Measurements from ENCODE around the gene GABRA5. TPM values are rescaled to one million over a fixed set of nuclear protein-coding genes. Genes with fewer than 3 reads are reported as not detected.

Gene GABRA5
- total and polyA plus RNA-seq, 2 donors (not counting 1 experiment from before 2014, with no cell fraction given), result 0.23 TPM; not detected in 1

- H3K79me2 ChIP-seq (ENCODE audit: control insufficient read depth, insufficient read depth, low read length), result no peaks in the 10 kb centered on the region
- H3K4me1 ChIP-seq (ENCODE audit: control insufficient read depth, extremely low read depth, insufficient read depth, low read length), result no peaks in the 10 kb centered on the region
- no peaks in the 10 kb centered on the region for H3K9me3 ChIP-seq (ENCODE audit: control insufficient read depth, insufficient read depth, low read depth, low read length)
- H3K27me3 ChIP-seq (ENCODE audit: control insufficient read depth, insufficient read depth, low read length), result no peaks in the 10 kb centered on the region
- H4K20me1 ChIP-seq (ENCODE audit: control insufficient read depth, extremely low read depth, insufficient read depth, low read length), result no peaks in the 10 kb centered on the region
- no peaks in the 10 kb centered on the region for H3K36me3 ChIP-seq (ENCODE audit: control insufficient read depth, insufficient read depth, low read length)
- no peak overlapping the region for H3K4me2 ChIP-seq (ENCODE audit: extremely low read depth, insufficient read depth, low read length)
- H2AFZ ChIP-seq (ENCODE audit: low read length), result no peak overlapping the region
- DNase-seq (ENCODE audit: low read depth in 2 of 2), result no peak
- no peak overlapping the region for H3K9ac ChIP-seq (ENCODE audit: insufficient read depth, low read length)
- no peak overlapping the region for H3K27ac ChIP-seq (ENCODE audit: insufficient read depth, low read length)
- TF ChIP-seq CTCF (conservative IDR thresholded peaks at IDR 0.05 in 1 of 2, IDR thresholded peaks at IDR 0.05 in 1 of 2; ENCODE audit: low read depth in 1 of 2, low read length in 2 of 2) (peak in 1 of 2 donors; percentile 13), EZH2 (IDR thresholded peaks at IDR 0.05; ENCODE audit: low read length, missing control alignments) (no peak)
- H3K4me3 ChIP-seq (replicated peaks in 1 of 4; ENCODE audit: control extremely low read depth in 1 of 4, insufficient read depth in 1 of 4, low read depth in 3 of 4, low read length in 4 of 4), result no peak overlapping the region
These were observed 28.0 kb upstream of the GABRA5 start for GRCh38 chr15:26838742-26839460.

GRCh38 chr15:26841514-26841913, 25.3 kb upstream of the GABRA5 start:
- no peak for DNase-seq (ENCODE audit: low read depth in 2 of 2)
- Histone ChIP-seq H3K4me2 (ENCODE audit: extremely low read depth, insufficient read depth, low read length) (no peak overlapping the region), H3K4me1 (ENCODE audit: control insufficient read depth, extremely low read depth, insufficient read depth, low read length) (no peaks in the 10 kb centered on the region), H3K27me3 (ENCODE audit: control insufficient read depth, insufficient read depth, low read length) (no peaks in the 10 kb centered on the region), H2AFZ (ENCODE audit: low read length) (no peak overlapping the region), H3K9me3 (ENCODE audit: control insufficient read depth, insufficient read depth, low read depth, low read length) (no peaks in the 10 kb centered on the region), H3K9ac (ENCODE audit: insufficient read depth, low read length) (no peak overlapping the region), H3K79me2 (ENCODE audit: control insufficient read depth, insufficient read depth, low read length) (no peaks in the 10 kb centered on the region), H4K20me1 (ENCODE audit: control insufficient read depth, extremely low read depth, insufficient read depth, low read length) (no peaks in the 10 kb centered on the region), H3K4me3 (replicated peaks in 1 of 4; ENCODE audit: control extremely low read depth in 1 of 4, insufficient read depth in 1 of 4, low read depth in 3 of 4, low read length in 4 of 4) (no peak overlapping the region), H3K27ac (ENCODE audit: insufficient read depth, low read length) (no peak overlapping the region), H3K36me3 (ENCODE audit: control insufficient read depth, insufficient read depth, low read length) (no peaks in the 10 kb centered on the region)
- TF ChIP-seq EZH2 (IDR thresholded peaks at IDR 0.05; ENCODE audit: low read length, missing control alignments) (no peak), CTCF (conservative IDR thresholded peaks at IDR 0.05 in 1 of 2, IDR thresholded peaks at IDR 0.05 in 1 of 2; ENCODE audit: low read depth in 1 of 2, low read length in 2 of 2) (no peak)

- DNase-seq (ENCODE audit: low read depth in 2 of 2), result no peak
- no peak overlapping the region for H3K9ac ChIP-seq (ENCODE audit: insufficient read depth, low read length)
- no peaks in the 10 kb centered on the region for H4K20me1 ChIP-seq (ENCODE audit: control insufficient read depth, extremely low read depth, insufficient read depth, low read length)
- H3K79me2 ChIP-seq (ENCODE audit: control insufficient read depth, insufficient read depth, low read length), result no peaks in the 10 kb centered on the region
- no peaks in the 10 kb centered on the region for H3K4me1 ChIP-seq (ENCODE audit: control insufficient read depth, extremely low read depth, insufficient read depth, low read length)
- H3K27me3 ChIP-seq (ENCODE audit: control insufficient read depth, insufficient read depth, low read length), result no peaks in the 10 kb centered on the region
- no peaks in the 10 kb centered on the region for H3K36me3 ChIP-seq (ENCODE audit: control insufficient read depth, insufficient read depth, low read length)
- H3K27ac ChIP-seq (ENCODE audit: insufficient read depth, low read length), result no peak overlapping the region
- H3K9me3 ChIP-seq (ENCODE audit: control insufficient read depth, insufficient read depth, low read depth, low read length), result no peaks in the 10 kb centered on the region
- H3K4me3 ChIP-seq (replicated peaks in 1 of 4; ENCODE audit: control extremely low read depth in 1 of 4, insufficient read depth in 1 of 4, low read depth in 3 of 4, low read length in 4 of 4), result no peak overlapping the region
- H2AFZ ChIP-seq (ENCODE audit: low read length), result no peak overlapping the region
- TF ChIP-seq CTCF (conservative IDR thresholded peaks at IDR 0.05 in 1 of 2, IDR thresholded peaks at IDR 0.05 in 1 of 2; ENCODE audit: low read depth in 1 of 2, low read length in 2 of 2) (no peak), EZH2 (IDR thresholded peaks at IDR 0.05; ENCODE audit: low read length, missing control alignments) (no peak)
- H3K4me2 ChIP-seq (ENCODE audit: extremely low read depth, insufficient read depth, low read length), result no peak overlapping the region
These were observed 24.9 kb upstream of the GABRA5 start for GRCh38 chr15:26841941-26842340.
